ENCODE results near the gene NOP56. TPM values are rescaled to one million over a fixed set of nuclear protein-coding genes. Genes with fewer than 3 reads are reported as not detected.

NOP56 gene
- total and polyA plus RNA-seq, 4 donors, result 120 to 261 (median 214) TPM

DNA sequence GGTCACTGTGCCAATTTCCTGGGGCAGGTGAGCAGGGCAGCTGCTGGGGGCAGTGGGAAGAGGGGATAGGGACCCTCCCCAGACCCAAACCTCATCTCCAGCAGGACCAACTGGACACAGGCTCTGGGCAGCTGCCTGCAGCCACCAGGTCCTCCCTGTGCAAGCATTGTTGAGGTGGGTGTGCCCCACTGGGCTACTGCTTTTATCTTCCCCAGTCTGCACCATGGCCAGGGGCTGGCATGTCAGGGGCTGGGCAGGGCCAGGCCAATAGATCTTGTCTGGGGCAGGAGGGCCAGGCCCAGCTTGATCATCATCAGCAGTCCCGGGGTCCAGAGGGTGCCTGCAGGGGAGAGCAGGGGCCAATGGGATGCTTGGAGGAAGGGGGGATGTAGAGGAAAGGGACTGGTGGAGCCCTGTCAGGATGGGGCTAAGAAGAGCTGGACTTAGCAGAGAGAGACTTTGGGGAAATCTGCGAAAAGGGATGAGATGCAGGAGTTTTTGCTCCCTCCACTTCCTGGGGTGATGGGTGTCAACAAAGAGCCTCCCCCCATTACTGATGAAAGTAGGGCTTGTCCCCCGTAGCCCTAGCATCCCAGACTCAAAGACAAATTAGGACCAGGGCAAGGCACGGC lies 45.9 kb downstream of the NOP56 start:
- Histone ChIP-seq H3K4me1 (ENCODE audit: control insufficient read depth, insufficient read depth, low read length) (peaks cover 66% of the 10 kb centered on the region), H3K27me3 (ENCODE audit: control insufficient read depth, insufficient read depth, low read length) (peaks cover 7% of the 10 kb centered on the region), H3K9me3 (ENCODE audit: control insufficient read depth, insufficient read depth, low read length) (no peaks in the 10 kb centered on the region), H3K4me3 (ENCODE audit: low read depth, low read length) (no peak overlapping the region), H3K36me3 (ENCODE audit: control insufficient read depth, insufficient read depth, low read length) (peaks cover 5% of the 10 kb centered on the region), H3K27ac (ENCODE audit: low read depth, low read length) (no peak overlapping the region)
- WGBS (ENCODE audit: insufficient coverage), result 77% methylated on average over 3 of the region's 4 CpGs
- no peak for DNase-seq (ENCODE audit: low read depth in 4 of 6, low spot score in 6 of 6)

DNA sequence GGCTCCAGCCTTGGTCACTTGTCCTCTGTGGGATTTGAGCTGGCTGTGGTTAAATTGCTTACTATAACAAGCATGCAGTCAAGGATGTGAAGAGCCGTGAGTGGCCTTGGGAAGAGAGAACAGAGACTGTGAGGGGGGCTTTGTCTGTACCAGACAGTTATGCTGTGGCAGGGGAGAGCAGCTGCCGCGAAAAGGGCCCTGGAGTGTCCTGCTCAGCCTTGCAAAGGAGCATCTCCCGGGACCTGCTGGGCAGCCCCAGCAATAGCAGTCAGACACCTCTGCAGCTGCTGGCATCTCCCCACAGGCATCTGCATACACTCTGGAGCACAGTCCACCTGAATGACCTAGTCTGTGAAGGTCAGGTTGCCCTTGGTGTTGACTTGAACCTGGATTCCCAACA lies 46.5 kb downstream of the NOP56 start:
- Histone ChIP-seq H3K4me1 (ENCODE audit: control insufficient read depth, insufficient read depth, low read length) (peaks cover 63% of the 10 kb centered on the region), H3K27ac (ENCODE audit: low read depth, low read length) (no peak overlapping the region), H3K36me3 (ENCODE audit: control insufficient read depth, insufficient read depth, low read length) (peaks cover 5% of the 10 kb centered on the region), H3K9me3 (ENCODE audit: control insufficient read depth, insufficient read depth, low read length) (no peaks in the 10 kb centered on the region), H3K4me3 (ENCODE audit: low read depth, low read length) (no peak overlapping the region), H3K27me3 (ENCODE audit: control insufficient read depth, insufficient read depth, low read length) (peaks cover 6% of the 10 kb centered on the region)
- peak in 2 of 6 donors; percentile 40 to 41 for DNase-seq (ENCODE audit: low read depth in 4 of 6, low spot score in 6 of 6)
- WGBS (ENCODE audit: insufficient coverage), result 31% methylated on average over 4 of the region's 4 CpGs

DNA sequence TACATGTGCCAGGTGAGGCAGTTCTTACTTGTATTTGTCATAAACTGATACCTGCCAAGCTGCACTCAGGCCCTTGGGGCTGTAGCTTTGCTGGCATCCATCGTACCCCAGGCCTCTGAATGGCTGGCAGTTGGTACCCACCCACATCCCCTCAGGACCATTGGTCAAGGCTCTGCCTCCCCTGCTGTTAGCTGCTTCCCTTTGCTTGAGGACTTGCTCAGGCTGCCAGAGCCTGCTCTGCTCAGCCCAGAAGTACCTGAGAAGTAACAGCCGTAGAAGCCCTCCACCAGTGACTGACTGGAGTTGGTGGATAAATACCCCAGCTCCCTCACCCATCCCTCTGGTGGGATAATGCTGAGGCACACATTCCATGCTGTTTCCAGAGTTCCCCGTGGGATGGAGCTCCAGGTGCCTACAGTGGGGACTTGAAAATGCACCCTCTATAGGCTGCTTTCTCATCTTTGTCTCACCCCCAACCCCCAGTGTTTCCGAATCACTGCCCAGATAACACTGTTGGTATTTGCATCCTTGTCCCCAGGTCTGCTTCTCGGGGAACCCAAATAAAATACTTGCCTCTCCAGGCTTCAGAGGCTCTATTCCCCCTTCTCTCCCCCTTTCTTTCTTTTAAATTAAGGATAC lies 47.5 kb downstream of the NOP56 start:
- no peak for DNase-seq (ENCODE audit: low read depth in 4 of 6, low spot score in 6 of 6)
- 55% methylated on average over 5 of the region's 5 CpGs for WGBS (ENCODE audit: insufficient coverage)
- H3K36me3 ChIP-seq (ENCODE audit: control insufficient read depth, insufficient read depth, low read length), result peaks cover 5% of the 10 kb centered on the region
- no peak overlapping the region for H3K4me3 ChIP-seq (ENCODE audit: low read depth, low read length)
- H3K9me3 ChIP-seq (ENCODE audit: control insufficient read depth, insufficient read depth, low read length), result no peaks in the 10 kb centered on the region
- H3K27ac ChIP-seq (ENCODE audit: low read depth, low read length), result no peak overlapping the region
- no peaks in the 10 kb centered on the region for H3K27me3 ChIP-seq (ENCODE audit: control insufficient read depth, insufficient read depth, low read length)
- H3K4me1 ChIP-seq (ENCODE audit: control insufficient read depth, insufficient read depth, low read length), result peaks cover 54% of the 10 kb centered on the region

DNA sequence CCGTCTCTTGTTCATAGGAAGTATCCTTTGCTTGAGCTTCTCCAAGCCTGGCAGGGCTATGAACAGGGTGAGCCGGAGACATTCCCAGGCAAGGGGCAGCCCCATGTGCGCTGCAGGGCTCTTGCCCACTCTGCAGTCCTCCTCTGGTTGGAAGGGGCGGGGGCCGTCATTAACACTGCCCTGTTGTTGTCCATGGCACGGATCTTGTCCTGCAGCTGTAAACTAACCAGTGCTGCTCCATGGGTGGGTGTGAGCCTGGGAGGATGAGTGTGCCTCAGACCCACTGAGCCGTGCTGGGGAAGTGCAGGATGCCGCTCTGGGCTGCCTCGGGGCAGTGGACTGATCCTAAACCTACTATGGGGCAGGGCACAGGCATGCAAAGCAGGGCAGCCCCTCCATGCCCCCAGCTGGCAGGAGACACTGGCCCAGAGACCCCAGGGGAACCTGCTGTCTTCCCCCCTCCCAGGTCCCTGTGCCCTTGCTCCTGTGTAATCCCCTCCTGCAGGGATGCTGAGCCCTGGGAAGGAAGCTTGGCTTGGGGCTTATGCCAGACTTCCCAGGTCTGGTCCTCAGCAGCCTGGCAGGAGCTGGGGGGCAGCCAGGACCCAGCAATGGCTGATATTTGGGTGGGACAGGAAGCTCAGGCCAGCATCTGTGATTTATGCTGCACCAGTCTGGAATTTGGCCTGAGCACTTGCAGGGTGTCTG lies 48.6 kb downstream of the NOP56 start:
- H3K4me1 ChIP-seq (ENCODE audit: control insufficient read depth, insufficient read depth, low read length), result peaks cover 49% of the 10 kb centered on the region
- 26% methylated on average over 8 of the region's 9 CpGs for WGBS (ENCODE audit: insufficient coverage)
- H3K36me3 ChIP-seq (ENCODE audit: control insufficient read depth, insufficient read depth, low read length), result peaks cover 12% of the 10 kb centered on the region
- no peak overlapping the region for H3K4me3 ChIP-seq (ENCODE audit: low read depth, low read length)
- no peak overlapping the region for H3K27ac ChIP-seq (ENCODE audit: low read depth, low read length)
- H3K27me3 ChIP-seq (ENCODE audit: control insufficient read depth, insufficient read depth, low read length), result no peaks in the 10 kb centered on the region
- no peaks in the 10 kb centered on the region for H3K9me3 ChIP-seq (ENCODE audit: control insufficient read depth, insufficient read depth, low read length)
- DNase-seq (ENCODE audit: low read depth in 4 of 6, low spot score in 6 of 6), result peak in 2 of 6 donors; percentile 19 to 56

DNA sequence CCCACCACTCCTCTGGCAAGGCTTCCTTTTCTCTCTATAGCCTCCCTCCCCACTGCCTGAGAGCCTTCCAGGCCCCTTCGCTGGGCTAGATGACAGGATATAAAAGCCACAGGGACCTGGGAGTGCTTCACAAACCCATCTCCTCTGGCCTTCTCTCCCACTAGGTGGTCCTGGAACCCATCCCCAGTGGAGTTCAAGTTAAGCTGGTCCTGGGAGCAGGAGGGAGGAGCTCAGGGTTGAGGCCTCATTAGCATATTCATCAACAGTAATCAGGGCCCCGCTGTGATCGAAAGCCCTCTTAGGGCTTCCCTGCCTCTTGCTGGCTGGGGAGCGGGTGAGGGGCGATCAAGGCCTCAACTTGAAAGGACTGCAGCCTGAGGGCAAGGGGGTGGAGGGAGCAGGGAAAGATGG lies 49.2 kb downstream of the NOP56 start:
- peak in 1 of 6 donors; percentile 4 for DNase-seq (ENCODE audit: low read depth in 4 of 6, low spot score in 6 of 6)
- Histone ChIP-seq H3K27ac (ENCODE audit: low read depth, low read length) (no peak overlapping the region), H3K4me1 (ENCODE audit: control insufficient read depth, insufficient read depth, low read length) (peaks cover 46% of the 10 kb centered on the region), H3K4me3 (ENCODE audit: low read depth, low read length) (no peak overlapping the region), H3K9me3 (ENCODE audit: control insufficient read depth, insufficient read depth, low read length) (no peaks in the 10 kb centered on the region), H3K36me3 (ENCODE audit: control insufficient read depth, insufficient read depth, low read length) (peaks cover 16% of the 10 kb centered on the region), H3K27me3 (ENCODE audit: control insufficient read depth, insufficient read depth, low read length) (no peaks in the 10 kb centered on the region)
- 23% methylated on average over 4 of the region's 5 CpGs for WGBS (ENCODE audit: insufficient coverage)

DNA sequence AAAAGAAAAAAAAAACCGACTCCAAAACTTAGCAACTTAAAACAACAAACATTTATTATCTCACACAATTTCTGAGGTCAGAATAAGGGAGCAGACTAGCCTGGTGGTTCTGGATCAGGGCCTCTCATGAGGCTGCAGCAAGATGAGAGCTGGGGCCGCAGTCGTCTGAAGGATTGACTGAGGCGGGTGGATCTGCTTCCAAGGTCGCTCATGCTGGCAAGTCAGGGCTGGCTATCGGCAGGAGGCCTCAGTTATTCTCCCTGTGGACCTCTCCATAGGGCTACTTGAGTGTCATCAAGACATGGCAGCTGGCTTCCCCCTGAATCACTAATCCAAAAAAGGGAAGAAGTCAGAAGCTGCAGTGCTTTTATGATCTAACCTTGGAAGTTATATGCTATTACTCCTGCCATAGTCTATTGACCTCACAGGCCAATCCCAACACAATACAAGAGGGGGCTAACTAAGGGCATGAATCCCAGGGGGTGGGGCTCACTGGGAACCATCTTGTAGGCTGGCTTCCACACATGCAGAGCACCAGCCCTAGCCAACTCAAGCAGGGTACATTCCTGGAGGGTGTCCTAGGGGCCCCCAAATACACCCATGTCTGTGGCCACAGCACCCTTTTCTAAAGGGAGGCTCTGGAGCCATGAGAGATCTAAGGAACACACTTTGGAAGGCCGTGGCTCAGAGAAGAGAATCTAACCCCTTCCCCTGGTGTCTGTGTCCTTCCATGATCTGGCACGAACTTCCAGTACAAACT lies 51.5 kb downstream of the NOP56 start:
- H3K9me3 ChIP-seq (ENCODE audit: control insufficient read depth, insufficient read depth, low read length), result no peaks in the 10 kb centered on the region
- H3K27ac ChIP-seq (ENCODE audit: low read depth, low read length), result no peak overlapping the region
- no peaks in the 10 kb centered on the region for H3K27me3 ChIP-seq (ENCODE audit: control insufficient read depth, insufficient read depth, low read length)
- DNase-seq (ENCODE audit: low read depth in 4 of 6, low spot score in 6 of 6), result no peak
- peaks cover 25% of the 10 kb centered on the region for H3K4me1 ChIP-seq (ENCODE audit: control insufficient read depth, insufficient read depth, low read length)
- 84% methylated on average over 7 of the region's 8 CpGs for WGBS (ENCODE audit: insufficient coverage)
- no peak overlapping the region for H3K4me3 ChIP-seq (ENCODE audit: low read depth, low read length)
- peaks cover 26% of the 10 kb centered on the region for H3K36me3 ChIP-seq (ENCODE audit: control insufficient read depth, insufficient read depth, low read length)

DNA sequence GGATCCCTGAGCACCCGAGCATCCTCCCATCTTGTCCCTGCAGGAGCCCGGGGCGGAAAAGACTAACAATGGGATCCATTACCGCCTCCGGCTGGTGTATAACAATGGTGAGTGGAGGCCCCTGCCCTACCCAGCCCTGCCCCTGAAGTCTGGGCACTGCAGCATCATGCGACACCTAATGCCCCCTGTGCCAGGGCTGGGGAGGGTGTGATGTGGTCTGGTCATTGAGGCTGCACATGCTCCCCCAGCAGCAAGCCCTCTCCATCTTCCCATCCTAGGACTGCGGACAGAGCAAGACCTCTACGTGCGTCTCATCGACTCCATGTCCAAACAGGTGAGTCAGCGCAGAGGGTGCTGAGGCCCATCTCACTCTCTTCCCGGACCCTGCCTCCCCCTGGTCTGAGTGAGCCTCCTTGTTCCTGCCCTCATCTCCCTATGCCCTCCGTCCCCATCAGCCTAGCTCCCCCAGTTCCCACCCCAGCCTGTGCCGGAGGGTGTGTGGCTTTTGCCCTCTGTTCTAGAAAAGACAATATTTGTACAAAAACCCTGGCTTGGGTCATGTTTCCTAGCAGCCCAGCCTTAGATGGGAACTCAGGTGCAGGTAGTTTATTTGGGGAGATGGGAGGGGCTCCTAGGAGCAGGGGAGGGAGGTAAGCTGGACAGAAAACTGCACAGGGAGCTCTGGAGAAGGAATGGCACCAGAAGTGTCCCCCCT lies 53.7 kb downstream of the NOP56 start:
- 69% methylated on average over 9 of the region's 14 CpGs for WGBS (ENCODE audit: insufficient coverage)
- no peak overlapping the region for H3K4me3 ChIP-seq (ENCODE audit: low read depth, low read length)

DNA sequence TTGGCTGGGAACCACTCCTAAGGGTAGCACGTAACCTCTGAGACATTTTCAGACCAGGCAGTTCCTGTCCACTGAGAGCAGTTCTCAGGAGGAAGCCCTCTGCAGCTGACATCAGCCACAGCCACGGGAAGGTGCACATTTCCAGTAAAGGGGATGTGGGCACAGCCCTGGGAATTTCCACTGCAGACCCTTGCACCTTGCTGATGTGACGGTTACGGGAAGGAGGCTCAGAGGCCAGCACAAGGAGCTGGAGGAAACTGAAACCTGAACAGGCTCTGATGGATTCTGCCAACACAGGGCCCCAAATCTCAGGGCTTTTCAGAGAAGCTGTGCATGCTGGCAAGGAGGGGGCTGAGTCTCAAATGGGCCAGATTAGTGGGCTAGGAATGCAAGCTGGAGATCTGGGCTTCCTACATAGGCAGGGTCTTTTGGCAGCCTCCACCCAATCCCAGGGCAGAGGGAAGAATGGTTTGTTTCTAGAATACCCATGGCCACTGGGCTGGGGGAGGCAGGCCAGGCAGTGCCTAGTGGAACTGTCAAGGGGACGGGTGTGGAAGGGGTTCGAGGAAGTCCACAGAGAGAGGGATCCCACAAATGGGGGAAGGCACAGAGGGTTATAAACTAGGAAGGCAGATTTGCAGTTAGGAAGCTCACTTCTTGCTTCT lies 54.4 kb downstream of the NOP56 start:
- no peak for DNase-seq (ENCODE audit: low read depth in 4 of 6, low spot score in 6 of 6)
- WGBS (ENCODE audit: insufficient coverage), result 86% methylated on average over 6 of the region's 6 CpGs
- H3K9me3 ChIP-seq (ENCODE audit: control insufficient read depth, insufficient read depth, low read length), result no peaks in the 10 kb centered on the region
- H3K36me3 ChIP-seq (ENCODE audit: control insufficient read depth, insufficient read depth, low read length), result peaks cover 37% of the 10 kb centered on the region
- no peak overlapping the region for H3K4me3 ChIP-seq (ENCODE audit: low read depth, low read length)
- H3K27ac ChIP-seq (ENCODE audit: low read depth, low read length), result no peak overlapping the region
- H3K4me1 ChIP-seq (ENCODE audit: control insufficient read depth, insufficient read depth, low read length), result peaks cover 2% of the 10 kb centered on the region
- no peaks in the 10 kb centered on the region for H3K27me3 ChIP-seq (ENCODE audit: control insufficient read depth, insufficient read depth, low read length)

More for the DNA sequence above, 53.7 kb downstream of the NOP56 start:
- Histone ChIP-seq H3K4me1 (ENCODE audit: control insufficient read depth, insufficient read depth, low read length) (peaks cover 9% of the 10 kb centered on the region), H3K9me3 (ENCODE audit: control insufficient read depth, insufficient read depth, low read length) (no peaks in the 10 kb centered on the region), H3K27ac (ENCODE audit: low read depth, low read length) (no peak overlapping the region), H3K27me3 (ENCODE audit: control insufficient read depth, insufficient read depth, low read length) (no peaks in the 10 kb centered on the region), H3K36me3 (ENCODE audit: control insufficient read depth, insufficient read depth, low read length) (peaks cover 37% of the 10 kb centered on the region)
- DNase-seq (ENCODE audit: low read depth in 4 of 6, low spot score in 6 of 6), result no peak
